Fibroblast of lung (primary cell): ENCODE measurements around the gene DHRS4L2. TPM values are rescaled to one million over a fixed set of nuclear protein-coding genes. Genes with fewer than 3 reads are reported as not detected.
"Not testable (repeated sequence)": the region's sequence is repeated elsewhere in the genome, so short reads cannot be mapped to it uniquely, and the experiment has no call there.

Experiments
- DNase-seq, 2 donors: peaks; one replicate each; pipeline versions ENCODE4 v3.0.0 to v3.0.0-alpha.2; 2010; ENCODE audit warnings: low read depth in 2 of 2
- H2AFZ ChIP-seq: 2 replicates; pipeline ENCODE4 v1.5.1; 2012; ENCODE audit warnings: low read length, control low read depth, inconsistent platforms
- H3K27ac ChIP-seq: 2 replicates; pipeline ENCODE4 v1.5.1; 2011; ENCODE audit warnings: low read length, control low read depth; ENCODE audit not compliant: insufficient read depth
- H3K27me3 ChIP-seq: 2 replicates; pipeline ENCODE4 v1.5.1; 2011; ENCODE audit warnings: mild to moderate bottlenecking, low read length; ENCODE audit not compliant: control insufficient read depth, insufficient read depth
- H3K36me3 ChIP-seq: 2 replicates; pipeline ENCODE4 v1.5.1; 2011; ENCODE audit warnings: low read length; ENCODE audit not compliant: control insufficient read depth, insufficient read depth
- H3K4me1 ChIP-seq: 2 replicates; pipeline ENCODE4 v1.5.1; 2011; ENCODE audit warnings: low read length; ENCODE audit not compliant: control insufficient read depth, insufficient read depth; ENCODE audit errors: extremely low read depth
- H3K4me2 ChIP-seq: 2 replicates; pipeline ENCODE4 v1.5.1; 2011; ENCODE audit warnings: low read length, control low read depth; ENCODE audit not compliant: insufficient read depth; ENCODE audit errors: extremely low read depth
- H3K4me3 ChIP-seq, 4 experiments: fragments of 200-600 bp in 1 of 4; sonication (generic) in 1 of 4; replicated peaks in 1 of 4; 2 replicates each; pipeline ENCODE4 v1.5.1; 2011 to 2016; ENCODE audit warnings: low read length in 4 of 4, low read depth in 3 of 4, mild to moderate bottlenecking in 3 of 4, control low read depth in 2 of 4, inconsistent platforms in 1 of 4, mixed read lengths in 1 of 4; ENCODE audit not compliant: insufficient read depth in 1 of 4; ENCODE audit errors: control extremely low read depth in 1 of 4
- H3K79me2 ChIP-seq: 2 replicates; pipeline ENCODE4 v1.5.1; 2012; ENCODE audit warnings: mild to moderate bottlenecking, low read length, inconsistent platforms; ENCODE audit not compliant: control insufficient read depth, insufficient read depth
- H3K9ac ChIP-seq: 2 replicates; pipeline ENCODE4 v1.5.1; 2011; ENCODE audit warnings: mild to moderate bottlenecking, low read length, control low read depth; ENCODE audit not compliant: insufficient read depth
- H3K9me3 ChIP-seq: 2 replicates; pipeline ENCODE4 v1.5.1; 2012; ENCODE audit warnings: low read depth, low read length; ENCODE audit not compliant: control insufficient read depth, insufficient read depth
- H4K20me1 ChIP-seq: 2 replicates; pipeline ENCODE4 v1.5.1; 2011; ENCODE audit warnings: low read length; ENCODE audit not compliant: control insufficient read depth, insufficient read depth; ENCODE audit errors: extremely low read depth
- CTCF ChIP-seq, 2 donors: IDR thresholded peaks in 1 of 2; conservative IDR thresholded peaks in 1 of 2; 1 replicate in 1 of 2; 2 replicates in 1 of 2; pipeline ENCODE4 v1.5.1; 2011 to 2012; ENCODE audit warnings: low read length in 2 of 2, control low read depth in 1 of 2, inconsistent platforms in 1 of 2, low read depth in 1 of 2, mild to moderate bottlenecking in 1 of 2
- EZH2 ChIP-seq: IDR thresholded peaks from 2 replicates; pipeline ENCODE4 v1.5.1; 2012; ENCODE audit warnings: low read length, control low read depth, mild to moderate bottlenecking; ENCODE audit errors: missing control alignments
- polyA plus RNA-seq, 2 donors: library from polyadenylated mRNA; depleted of rRNA in 1 of 2; stranded (reverse) in 1 of 2; unstranded in 1 of 2; fragments of >200 nt; gene quantifications; 2 replicates each; pipeline ENCODE4 v1.2.1, GENCODE V29; 2011 to 2012; ENCODE audit warnings: missing spikeins in 1 of 2
- total RNA-seq: library from RNA; depleted of rRNA; stranded (reverse); fragments of >200 nt; gene quantifications from 2 replicates; pipeline ENCODE4 v1.2.1, GENCODE V29; 2014

The DHRS4L2 gene
- total and polyA plus RNA-seq, 2 donors (not counting 1 experiment from before 2014, with no cell fraction given) = 12.7 to 16.7 TPM

DNA sequence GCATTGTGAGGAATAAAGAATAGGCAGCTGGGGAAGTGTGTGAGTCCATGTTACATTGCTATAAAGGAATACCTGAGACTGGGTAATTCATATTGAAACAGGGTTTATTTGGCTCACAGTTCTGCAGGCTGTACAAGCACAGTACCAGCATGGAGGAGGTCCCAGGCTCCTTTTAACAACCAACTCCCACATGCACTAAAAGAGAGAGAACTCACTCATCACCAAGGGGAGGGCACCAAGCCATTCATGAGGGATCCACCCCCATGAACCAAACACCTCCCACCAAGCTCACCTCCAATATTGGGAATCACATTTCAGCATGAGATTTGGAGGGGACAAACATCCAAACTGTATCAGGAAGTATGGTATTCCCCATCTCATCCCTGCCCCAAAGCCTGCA, 47.1 kb upstream of the DHRS4L2 start:
- H3K9ac ChIP-seq = no peak overlapping the region
- H3K4me2 ChIP-seq = no peak overlapping the region
- no peaks in the 10 kb centered on the region for H4K20me1 ChIP-seq
- H3K4me1 ChIP-seq = no peaks in the 10 kb centered on the region
- DNase-seq = no peak
- no peaks in the 10 kb centered on the region for H3K9me3 ChIP-seq
- H3K36me3 ChIP-seq = no peaks in the 10 kb centered on the region
- H2AFZ ChIP-seq = no peak overlapping the region
- H3K79me2 ChIP-seq = no peaks in the 10 kb centered on the region
- TF ChIP-seq CTCF (conservative IDR thresholded peaks at IDR 0.05 in 1 of 2, IDR thresholded peaks at IDR 0.05 in 1 of 2; ENCODE audit: low read depth in 1 of 2, low read length in 2 of 2) (no peak), EZH2 (no peak)
- no peak overlapping the region for H3K4me3 ChIP-seq
- no peaks in the 10 kb centered on the region for H3K27me3 ChIP-seq
- no peak overlapping the region for H3K27ac ChIP-seq

- Histone ChIP-seq H3K4me2 (no peak overlapping the region), H3K9ac (no peak overlapping the region), H4K20me1 (no peaks in the 10 kb centered on the region), H3K9me3 (no peaks in the 10 kb centered on the region), H3K4me3 (no peak overlapping the region), H3K4me1 (no peaks in the 10 kb centered on the region), H2AFZ (no peak overlapping the region), H3K36me3 (no peaks in the 10 kb centered on the region), H3K79me2 (no peaks in the 10 kb centered on the region), H3K27ac (no peak overlapping the region), H3K27me3 (no peaks in the 10 kb centered on the region)
- no peak for TF ChIP-seq CTCF (conservative IDR thresholded peaks at IDR 0.05 in 1 of 2, IDR thresholded peaks at IDR 0.05 in 1 of 2; ENCODE audit: low read depth in 1 of 2, low read length in 2 of 2)
- no peak for TF ChIP-seq EZH2
- DNase-seq = no peak
Measured at GRCh38 chr14:23942587-23942986, 46.1 kb upstream of the DHRS4L2 start.

DNA sequence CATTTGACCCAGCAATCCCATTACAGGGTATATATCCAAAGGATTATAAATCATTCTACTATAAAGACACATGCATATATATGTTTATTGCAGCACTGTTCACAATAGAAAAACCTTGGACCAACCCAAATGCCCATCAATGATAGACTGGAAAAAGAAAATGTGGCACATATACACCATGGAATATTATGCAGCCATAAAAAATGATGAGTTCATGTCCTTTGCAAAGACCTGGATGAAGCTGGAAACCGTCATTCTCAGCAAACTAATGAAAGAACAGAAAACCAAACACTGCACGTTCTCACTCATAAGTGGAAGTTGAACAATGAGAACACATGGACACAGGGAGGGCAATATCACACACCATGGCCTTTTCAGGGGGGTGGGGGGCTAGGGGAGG, 39.7 kb upstream of the DHRS4L2 start:
- not testable (repeated sequence) for H3K4me1 ChIP-seq, H3K27me3 ChIP-seq, H3K4me3 ChIP-seq, H3K36me3 ChIP-seq, H3K27ac ChIP-seq, H4K20me1 ChIP-seq, H3K9ac ChIP-seq, H3K4me2 ChIP-seq, H2AFZ ChIP-seq, H3K9me3 ChIP-seq, H3K79me2 ChIP-seq, DNase-seq
